ENCODE measurements around the gene IL1B.
A peak's percentile ranks its signal among the peaks of the same experiment; 100 is the strongest.

IL1B gene

GRCh38 chr2:112830682-112831512, 5.7 kb downstream of the IL1B start:
- no peak for DNase-seq (ENCODE audit: low read depth in 4 of 4, low spot score in 1 of 4)

- no peak for DNase-seq (ENCODE audit: low read depth in 4 of 4, low spot score in 1 of 4)
Measured at GRCh38 chr2:112829961-112830681, 6.5 kb downstream of the IL1B start.

GRCh38 chr2:112829101-112829960, 7.2 kb downstream of the IL1B start:
- DNase-seq (ENCODE audit: low read depth in 4 of 4, low spot score in 1 of 4), result no peak

- DNase-seq (ENCODE audit: low read depth in 4 of 4, low spot score in 1 of 4), result no peak
Measured at GRCh38 chr2:112828251-112828691, 8.3 kb downstream of the IL1B start.

GRCh38 chr2:112827604-112828185, 8.9 kb downstream of the IL1B start:
- DNase-seq (ENCODE audit: low read depth in 4 of 4, low spot score in 1 of 4), result no peak

- no peak for DNase-seq (ENCODE audit: low read depth in 4 of 4, low spot score in 1 of 4)
Measured at GRCh38 chr2:112827009-112827408, 9.6 kb downstream of the IL1B start.

- DNase-seq (ENCODE audit: low read depth in 4 of 4, low spot score in 1 of 4), result no peak
Measured at GRCh38 chr2:112825706-112826105, 10.9 kb downstream of the IL1B start.

- DNase-seq (ENCODE audit: low read depth in 4 of 4, low spot score in 1 of 4), result no peak
Measured at GRCh38 chr2:112824694-112825085, 11.9 kb downstream of the IL1B start.

GRCh38 chr2:112821682-112822081, 14.9 kb downstream of the IL1B start:
- no peak for DNase-seq (ENCODE audit: low read depth in 4 of 4, low spot score in 1 of 4)

GRCh38 chr2:112821142-112821541, 15.4 kb downstream of the IL1B start:
- peak in 1 of 4 experiments; percentile 35 for DNase-seq (ENCODE audit: low read depth in 4 of 4, low spot score in 1 of 4)

- DNase-seq (ENCODE audit: low read depth in 4 of 4, low spot score in 1 of 4), result no peak
Measured at GRCh38 chr2:112820343-112820742, 16.2 kb downstream of the IL1B start.

GRCh38 chr2:112819081-112819480, 17.5 kb downstream of the IL1B start:
- no peak for DNase-seq (ENCODE audit: low read depth in 4 of 4, low spot score in 1 of 4)

GRCh38 chr2:112818094-112818902, 18.3 kb downstream of the IL1B start:
- DNase-seq (ENCODE audit: low read depth in 4 of 4, low spot score in 1 of 4), result no peak

- no peak for DNase-seq (ENCODE audit: low read depth in 4 of 4, low spot score in 1 of 4)
Measured at GRCh38 chr2:112817082-112817689, 19.4 kb downstream of the IL1B start.

- no peak for DNase-seq (ENCODE audit: low read depth in 4 of 4, low spot score in 1 of 4)
Measured at GRCh38 chr2:112814278-112814677, 22.3 kb downstream of the IL1B start.

GRCh38 chr2:112813280-112813966, 23.2 kb downstream of the IL1B start:
- DNase-seq (ENCODE audit: low read depth in 4 of 4, low spot score in 1 of 4), result no peak

- no peak for DNase-seq (ENCODE audit: low read depth in 4 of 4, low spot score in 1 of 4)
Measured at GRCh38 chr2:112812318-112813267, 24.0 kb downstream of the IL1B start.

GRCh38 chr2:112811841-112812306, 24.7 kb downstream of the IL1B start:
- DNase-seq (ENCODE audit: low read depth in 4 of 4, low spot score in 1 of 4), result peak in 1 of 4 experiments; percentile 6
